Neural progenitor cell (in vitro differentiated cells): ENCODE results near the gene ANKRD23. TPM values are rescaled to one million over a fixed set of nuclear protein-coding genes. Genes with fewer than 3 reads are reported as not detected.

Experiments used
- DNase-seq: peaks from one replicate; pipeline ENCODE4 v3.0.0-alpha.2; 2016; ENCODE audit warnings: low spot score
- H2AFZ ChIP-seq: fragments of 200-600 bp; sonication (generic); replicated peaks from 2 replicates; pipeline ENCODE4 v1.6.1; 2016; ENCODE audit warnings: antibody characterized with exemption
- H3F3A ChIP-seq: fragments of 200-600 bp; sonication (generic); 2 replicates; pipeline ENCODE4 v1.6.1; 2016; ENCODE audit warnings: antibody characterized with exemption, low read depth
- H3K27ac ChIP-seq: fragments of 200-600 bp; sonication (generic); 2 replicates; pipeline ENCODE4 v1.5.1; 2016; ENCODE audit warnings: mild to moderate bottlenecking
- H3K27me3 ChIP-seq: fragments of 200-600 bp; sonication (generic); 2 replicates; pipeline ENCODE4 v1.6.1; 2016; ENCODE audit warnings: mild to moderate bottlenecking, moderate library complexity
- H3K36me3 ChIP-seq: fragments of 200-600 bp; sonication (generic); 2 replicates; pipeline ENCODE4 v1.5.1; 2016
- H3K4me1 ChIP-seq: fragments of 200-600 bp; sonication (generic); 2 replicates; pipeline ENCODE4 v1.6.1; 2016; ENCODE audit warnings: mixed run types
- H3K4me2 ChIP-seq: fragments of 200-600 bp; sonication (generic); 2 replicates; pipeline ENCODE4 v1.6.1; 2016
- H3K4me3 ChIP-seq: fragments of 200-600 bp; sonication (generic); 2 replicates; pipeline ENCODE4 v1.5.1; 2016
- H3K79me2 ChIP-seq: fragments of 200-600 bp; sonication (generic); 2 replicates; pipeline ENCODE4 v1.6.1; 2016; ENCODE audit warnings: low read depth
- H3K9ac ChIP-seq: fragments of 200-600 bp; sonication (generic); 2 replicates; pipeline ENCODE4 v1.6.1; 2016
- H3K9me3 ChIP-seq: fragments of 200-600 bp; sonication (generic); 2 replicates; pipeline ENCODE4 v1.5.1; 2016; ENCODE audit warnings: low read depth
- H4K20me1 ChIP-seq: fragments of 200-600 bp; sonication (generic); 2 replicates; pipeline ENCODE4 v1.6.1; 2016; ENCODE audit warnings: low read depth
- H3K27ac Mint-ChIP-seq: 3 replicates; pipeline ENCODE4 v1.8.0; 2021; ENCODE audit warnings: mixed read lengths
- H3K27me3 Mint-ChIP-seq: 2 replicates; pipeline ENCODE4 v1.8.0; 2022; ENCODE audit warnings: low read depth, mild to moderate bottlenecking, inconsistent platforms, moderate library complexity, mixed read lengths; ENCODE audit not compliant: insufficient read depth
- H3K36me3 Mint-ChIP-seq: 3 replicates; pipeline ENCODE4 v1.8.0; 2021; ENCODE audit warnings: mixed read lengths
- H3K4me1 Mint-ChIP-seq: 3 replicates; pipeline ENCODE4 v1.8.0; 2021; ENCODE audit warnings: mixed read lengths
- H3K4me3 Mint-ChIP-seq: 3 replicates; pipeline ENCODE4 v1.8.0; 2021; ENCODE audit warnings: mild to moderate bottlenecking, moderate library complexity, mixed read lengths
- H3K9me3 Mint-ChIP-seq: 3 replicates; pipeline ENCODE4 v1.8.0; 2020; ENCODE audit warnings: mixed read lengths
- CTCF ChIP-seq: fragments of 200-600 bp; sonication (generic); IDR thresholded peaks from 2 replicates; pipeline ENCODE4 v1.5.1; 2017; ENCODE audit warnings: antibody characterized with exemption, mild to moderate bottlenecking
- EZH2 ChIP-seq: fragments of 200-600 bp; sonication (generic); IDR thresholded peaks from 2 replicates; pipeline ENCODE4 v1.6.1; 2017; ENCODE audit warnings: antibody characterized with exemption, mild to moderate bottlenecking, moderate library complexity
- EZH2phosphoT487 ChIP-seq: fragments of 200-600 bp; sonication (generic); IDR thresholded peaks from 2 replicates; pipeline ENCODE4 v1.6.1; 2017; ENCODE audit warnings: antibody characterized with exemption
- total RNA-seq: library from RNA; depleted of rRNA; stranded (reverse); fragments of >200 nt; gene quantifications from 2 replicates; pipeline ENCODE4 v1.2.3, GENCODE V29; 2015; ENCODE audit warnings: low replicate concordance

ANKRD23 gene
- total RNA-seq, 1 donor from 2014 or later: 10.8 TPM

GRCh38 chr2:96842600-96842999 lies 1.2 kb downstream of the ANKRD23 start:
- TF ChIP-seq EZH2: no peak
- peaks cover 7% of the 10 kb centered on the region for H3F3A ChIP-seq
- H2AFZ ChIP-seq: no peak overlapping the region
- no peak overlapping the region for H3K9ac ChIP-seq
- H3K27ac ChIP-seq: peak overlapping the region; percentile 13
- no peaks in the 10 kb centered on the region for H3K9me3 ChIP-seq
- H3K4me1 ChIP-seq: peaks cover 7% of the 10 kb centered on the region
- no peaks in the 10 kb centered on the region for H3K27me3 ChIP-seq
- no peaks in the 10 kb centered on the region for H3K79me2 ChIP-seq
- peaks cover 8% of the 10 kb centered on the region for H3K27me3 Mint-ChIP-seq
- no peak overlapping the region for H3K4me3 ChIP-seq
- H3K36me3 Mint-ChIP-seq: peaks cover 17% of the 10 kb centered on the region
- no peak overlapping the region for H3K4me2 ChIP-seq
- no peak overlapping the region for H3K4me3 Mint-ChIP-seq
- no peaks in the 10 kb centered on the region for H3K9me3 Mint-ChIP-seq
- no peaks in the 10 kb centered on the region for H3K36me3 ChIP-seq
- H3K4me1 Mint-ChIP-seq: peaks cover 16% of the 10 kb centered on the region
- no peak overlapping the region for H3K27ac Mint-ChIP-seq
- no peaks in the 10 kb centered on the region for H4K20me1 ChIP-seq
- DNase-seq: no peak

- Histone ChIP-seq H3K27me3 (no peaks in the 10 kb centered on the region), H3K27ac (peak overlapping the region; percentile 13), H3K79me2 (no peaks in the 10 kb centered on the region), H3K36me3 (no peaks in the 10 kb centered on the region), H3K4me2 (no peak overlapping the region), H3K4me1 (peaks cover 7% of the 10 kb centered on the region), H3F3A (peaks cover 7% of the 10 kb centered on the region), H3K9me3 (no peaks in the 10 kb centered on the region), H4K20me1 (no peaks in the 10 kb centered on the region), H3K9ac (no peak overlapping the region), H2AFZ (no peak overlapping the region), H3K4me3 (no peak overlapping the region)
- Mint-ChIP-seq H3K27ac (no peak overlapping the region), H3K4me3 (no peak overlapping the region), H3K4me1 (peaks cover 14% of the 10 kb centered on the region), H3K36me3 (peaks cover 19% of the 10 kb centered on the region), H3K27me3 (peaks cover 10% of the 10 kb centered on the region), H3K9me3 (no peaks in the 10 kb centered on the region)
- no peak for DNase-seq
- TF ChIP-seq EZH2 (no peak), CTCF (no peak), EZH2phosphoT487 (no peak)
Observed at GRCh38 chr2:96841701-96842495, 1.9 kb downstream of the ANKRD23 start.

GRCh38 chr2:96839875-96840850 lies 3.7 kb downstream of the ANKRD23 start:
- peak overlapping the region; percentile 69 for H3K27ac Mint-ChIP-seq

More at GRCh38 chr2:96839875-96840850, 3.7 kb downstream of the ANKRD23 start:
- Histone ChIP-seq H3F3A (peaks cover 7% of the 10 kb centered on the region), H3K4me3 (no peak overlapping the region), H3K4me2 (no peak overlapping the region), H3K27ac (no peak overlapping the region), H3K9ac (no peak overlapping the region), H4K20me1 (no peaks in the 10 kb centered on the region), H2AFZ (no peak overlapping the region), H3K27me3 (no peaks in the 10 kb centered on the region), H3K4me1 (peaks cover 7% of the 10 kb centered on the region), H3K79me2 (no peaks in the 10 kb centered on the region), H3K9me3 (no peaks in the 10 kb centered on the region), H3K36me3 (no peaks in the 10 kb centered on the region)
- Mint-ChIP-seq H3K27me3 (peaks cover 10% of the 10 kb centered on the region), H3K36me3 (peaks cover 17% of the 10 kb centered on the region), H3K9me3 (no peaks in the 10 kb centered on the region), H3K4me3 (peak overlapping the region; percentile 41), H3K4me1 (peaks cover 14% of the 10 kb centered on the region)
- DNase-seq: no peak
- TF ChIP-seq CTCF (no peak), EZH2 (no peak), EZH2phosphoT487 (no peak)
